Fibroblast of skin of scalp (primary cell): ENCODE data around the gene PRDM11.

Experiments used
- DNase-seq: peaks from one replicate; pipeline ENCODE4 v3.0.0-alpha.2; 2013

PRDM11 gene

DNA sequence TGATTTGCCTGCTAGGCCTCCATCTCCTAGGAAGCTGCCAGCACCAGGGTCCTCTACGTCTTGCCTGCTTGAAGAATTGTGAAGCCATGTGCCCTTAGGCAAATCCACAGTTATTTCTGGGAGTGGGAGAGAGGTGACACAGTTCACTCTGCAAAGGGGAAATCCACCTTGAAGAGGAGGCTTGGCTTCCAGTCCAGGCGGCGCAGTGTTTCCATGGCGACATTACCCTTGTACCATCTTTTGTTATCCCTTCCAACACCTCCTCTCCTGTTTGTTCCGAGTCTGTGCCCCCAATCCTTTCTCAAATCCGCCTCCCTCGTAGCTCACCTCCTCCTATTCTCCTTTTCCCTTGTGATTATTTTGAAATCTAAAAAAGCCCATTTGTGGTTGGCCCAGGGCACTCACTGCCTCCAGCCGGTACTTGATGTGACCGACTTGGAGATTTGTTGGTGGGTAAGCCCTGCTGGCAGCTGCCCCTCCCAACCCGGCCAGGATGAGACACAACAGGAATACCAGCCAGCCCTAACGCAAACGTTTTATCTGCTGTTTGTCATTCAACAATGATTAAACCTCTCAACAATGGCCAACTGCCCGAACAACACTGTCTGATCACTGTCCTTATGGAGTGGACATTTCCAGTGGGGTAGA, 121.3 kb downstream of the PRDM11 start:
- no peak for DNase-seq

DNA sequence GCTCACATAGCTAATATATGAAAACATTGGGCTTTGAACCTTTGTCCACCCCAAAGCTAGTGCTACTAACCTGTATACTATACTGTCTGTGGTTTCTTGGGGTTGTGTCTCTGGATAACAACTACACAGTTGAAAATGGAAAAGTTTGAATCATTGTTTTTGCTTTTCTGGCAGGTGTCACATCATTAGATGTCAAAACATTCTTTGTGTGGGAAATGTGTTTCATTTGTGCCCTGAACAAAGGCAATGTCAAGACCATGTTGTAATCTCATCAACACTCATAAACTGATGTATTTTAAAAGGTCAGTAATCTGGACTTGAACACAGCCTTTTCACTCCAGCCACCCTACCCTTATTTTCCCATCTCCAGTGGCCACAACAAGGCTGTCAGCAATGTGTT, 123.2 kb downstream of the PRDM11 start:
- no peak for DNase-seq

DNA sequence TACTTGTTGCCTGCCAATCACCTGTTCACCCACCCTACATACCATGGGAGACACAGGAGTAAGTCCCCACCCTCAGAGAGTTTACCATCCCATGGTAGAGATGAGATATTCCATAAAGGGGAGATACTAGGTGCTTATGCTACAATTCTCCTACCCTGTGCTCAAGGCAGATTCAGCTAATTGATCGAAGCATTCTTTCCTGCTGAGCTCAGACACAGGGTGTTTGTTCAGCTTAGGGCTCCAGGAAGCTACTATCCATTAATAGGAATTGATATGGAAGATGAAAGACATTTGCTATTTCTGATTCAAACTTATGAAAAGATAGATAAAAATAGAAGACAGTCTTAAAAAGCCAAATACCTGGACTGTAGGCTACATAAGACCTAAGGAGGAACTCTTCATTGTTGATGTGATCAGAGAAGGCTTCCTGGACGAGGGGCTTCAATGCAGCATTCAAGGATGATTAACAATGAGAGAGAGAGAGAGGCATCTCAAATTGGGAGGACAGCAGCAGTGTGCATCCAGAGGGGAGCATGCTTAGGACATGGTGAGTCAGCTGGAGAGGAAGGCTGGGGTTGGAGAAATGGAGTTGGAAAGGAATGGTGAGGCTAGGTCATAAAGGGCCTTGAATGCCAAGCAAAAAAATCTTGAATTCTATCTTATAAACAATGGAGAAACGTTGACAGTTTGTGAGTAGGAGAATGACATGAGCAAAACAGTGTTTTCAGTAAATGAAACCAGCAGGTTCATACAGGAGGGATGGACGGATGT, 124.7 kb downstream of the PRDM11 start:
- DNase-seq = no peak

- DNase-seq = no peak
Observed at GRCh38 chr11:45272701-45273100, 126.3 kb downstream of the PRDM11 start.

DNA sequence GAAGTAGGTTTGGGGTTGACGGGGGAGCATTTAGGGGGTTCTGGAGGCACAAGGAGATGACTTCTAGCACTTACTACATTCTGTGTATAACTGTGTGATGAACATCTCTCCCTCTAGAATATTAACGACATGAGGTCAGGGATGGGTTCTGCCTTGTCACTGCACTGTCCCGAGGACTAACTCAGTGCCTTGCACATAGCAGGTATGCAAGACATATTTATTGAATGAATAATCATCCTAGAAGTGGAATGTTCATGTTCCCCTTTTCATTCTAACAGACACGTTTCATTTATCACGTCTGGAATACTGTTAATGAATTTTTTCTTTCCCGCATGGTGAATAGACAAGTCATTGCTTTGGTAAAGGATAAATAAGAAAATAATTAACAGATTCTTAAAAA, 127.1 kb downstream of the PRDM11 start:
- DNase-seq = no peak

DNA sequence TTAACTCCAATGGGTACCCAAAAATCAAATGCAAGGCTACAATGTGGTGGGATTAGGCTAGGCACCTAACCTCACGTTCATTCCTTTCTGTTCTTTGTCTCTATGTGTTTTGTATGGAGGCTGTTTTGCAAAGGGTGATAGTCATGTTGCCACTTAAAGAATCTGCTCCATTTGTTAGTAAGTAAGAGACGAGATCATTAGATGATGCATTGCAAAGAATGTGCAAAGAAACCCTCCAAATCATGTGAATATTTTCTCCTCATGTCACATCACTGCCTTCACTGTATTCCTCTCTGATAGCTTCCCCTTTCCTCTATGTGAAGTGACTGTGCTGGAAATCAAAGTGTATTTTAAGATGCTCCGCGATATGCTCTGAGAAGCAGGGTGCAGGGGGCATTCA, 127.8 kb downstream of the PRDM11 start:
- no peak for DNase-seq

GRCh38 chr11:45275828-45276227, 129.4 kb downstream of the PRDM11 start:
- peak; percentile 76 for DNase-seq

- DNase-seq = no peak
Observed at GRCh38 chr11:45278714-45279113, 132.3 kb downstream of the PRDM11 start.

- no peak for DNase-seq
Observed at GRCh38 chr11:45279645-45280044, 133.2 kb downstream of the PRDM11 start.

DNA sequence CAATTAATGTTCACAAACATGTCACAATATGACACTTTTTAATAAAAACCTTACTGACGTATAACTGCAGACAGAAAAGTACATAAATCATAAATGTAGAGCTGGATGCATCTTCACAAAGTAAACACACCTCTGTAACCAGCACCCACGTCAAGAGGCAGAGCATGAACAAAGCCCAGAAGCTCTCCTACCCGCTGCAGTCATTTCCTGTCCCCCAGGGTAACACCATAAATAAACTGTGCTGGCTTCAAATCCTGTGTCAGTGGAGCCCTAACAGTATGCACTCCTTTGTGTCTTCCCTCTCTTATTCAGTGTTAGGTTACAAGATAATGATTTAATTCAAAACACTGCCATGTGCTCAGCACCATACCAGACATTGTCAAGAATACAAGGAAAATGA, 134.0 kb downstream of the PRDM11 start:
- DNase-seq = no peak

GRCh38 chr11:45282081-45282480, 135.6 kb downstream of the PRDM11 start:
- no peak for DNase-seq
